Common myeloid progenitor, CD34-positive (primary cell): ENCODE data around the gene CYFIP2.
A peak's percentile ranks its signal among the peaks of the same experiment; 100 is the strongest.

Source experiments
- CTCF ChIA-PET: fragments of 350-600 bp; sonication (Branson Sonifier 250); formaldehyde crosslinking; loops from one replicate; lab custom pipeline; 2021; ENCODE audit warnings: antibody characterized with exemption; lab: Charles Lee
- POLR2A ChIA-PET: fragments of 350-600 bp; sonication (Branson Sonifier 250); formaldehyde crosslinking; loops from one replicate; lab custom pipeline; 2021; ENCODE audit warnings: antibody characterized with exemption; lab: Charles Lee
- DNase-seq, 3 donors: peaks; one replicate each; pipeline versions ENCODE4 v3.0.0 to v3.0.0-alpha.2; 2013
- H3K27ac ChIP-seq, 2 experiments: 1 replicate in 1 of 2; 2 replicates in 1 of 2; pipeline ENCODE4 v1.7.0; 2013; ENCODE audit warnings: inconsistent platforms in 2 of 2, low read length in 2 of 2, mild to moderate bottlenecking in 2 of 2, low read depth in 1 of 2, moderate library complexity in 1 of 2; ENCODE audit not compliant: severe bottlenecking in 2 of 2, insufficient read depth in 1 of 2, poor library complexity in 1 of 2
- H3K27me3 ChIP-seq, 5 experiments: replicated peaks in 2 of 5; 1 replicate in 3 of 5; 2 replicates in 2 of 5; pipeline versions ENCODE4 v1.6.1 to v1.7.0; 2013; ENCODE audit warnings: low read length in 4 of 5, mild to moderate bottlenecking in 2 of 5, moderate library complexity in 2 of 5, inconsistent platforms in 1 of 5; ENCODE audit not compliant: insufficient read depth in 5 of 5, control insufficient read depth in 4 of 5
- H3K36me3 ChIP-seq, 4 experiments: 1 replicate in 2 of 4; 2 replicates in 2 of 4; pipeline versions ENCODE4 v1.6.1 to v1.7.0; 2013; ENCODE audit warnings: low read length in 3 of 4, control low read depth in 1 of 4, mild to moderate bottlenecking in 1 of 4; ENCODE audit not compliant: control insufficient read depth in 4 of 4, insufficient read depth in 4 of 4
- H3K4me1 ChIP-seq, 4 experiments: 1 replicate in 3 of 4; 2 replicates in 1 of 4; pipeline versions ENCODE4 v1.6.1 to v1.7.1; 2013; ENCODE audit warnings: low read length in 3 of 4, mild to moderate bottlenecking in 3 of 4, control low read depth in 1 of 4, inconsistent platforms in 1 of 4, moderate library complexity in 1 of 4; ENCODE audit not compliant: control insufficient read depth in 4 of 4, insufficient read depth in 4 of 4; ENCODE audit errors: control extremely low read depth in 1 of 4
- H3K4me3 ChIP-seq, 7 experiments: 1 replicate in 4 of 7; 2 replicates in 3 of 7; pipeline versions ENCODE4 v1.5.1 to v1.7.0; 2013; ENCODE audit warnings: mild to moderate bottlenecking in 7 of 7, low read length in 6 of 7, moderate library complexity in 6 of 7, inconsistent platforms in 2 of 7, low read depth in 2 of 7, control low read depth in 1 of 7; ENCODE audit not compliant: insufficient read depth in 4 of 7, control insufficient read depth in 1 of 7; ENCODE audit errors: extremely low read depth in 1 of 7
- H3K9me3 ChIP-seq, 5 experiments: 1 replicate in 4 of 5; 2 replicates in 1 of 5; pipeline versions ENCODE4 v1.6.1 to v1.7.1; 2013; ENCODE audit warnings: low read length in 4 of 5, mild to moderate bottlenecking in 2 of 5, inconsistent platforms in 1 of 5, low read depth in 1 of 5, moderate library complexity in 1 of 5; ENCODE audit not compliant: control insufficient read depth in 4 of 5, insufficient read depth in 2 of 5; ENCODE audit errors: control extremely low read depth in 1 of 5
- WGBS: methylation state at CpG from one replicate; pipeline ENCODE4 v1.1.5; 2013; ENCODE audit not compliant: insufficient coverage; 5-methylcytosine and 5-hydroxymethylcytosine counted together

CYFIP2 gene

DNA sequence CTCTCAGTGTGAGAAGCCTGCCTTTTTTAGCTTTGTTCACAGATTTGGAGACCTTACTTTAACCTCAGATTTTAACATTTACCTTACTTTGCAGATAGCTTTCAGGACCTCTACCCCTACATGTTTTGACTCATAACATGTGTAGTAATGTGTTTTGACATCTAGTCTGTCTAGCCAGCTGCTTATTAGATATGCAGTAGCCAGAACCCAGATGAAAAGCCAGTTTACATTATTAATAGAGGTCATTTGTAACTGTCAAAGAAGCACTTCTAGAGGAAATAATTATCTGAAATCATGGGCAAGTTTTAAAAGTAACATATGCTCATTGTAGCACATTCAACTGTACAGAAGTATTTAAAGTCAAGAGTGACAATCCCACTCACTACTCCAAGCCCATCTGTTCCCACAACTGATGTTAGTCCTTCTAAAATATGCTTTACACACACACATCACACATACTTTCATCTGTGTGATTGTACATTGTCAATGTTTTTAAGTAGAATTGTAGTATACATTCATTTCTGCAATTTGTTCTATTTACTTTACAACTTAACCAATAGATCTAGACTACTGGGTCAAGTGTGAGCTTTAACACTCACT is 122.3 kb downstream of the CYFIP2 start:
- Histone ChIP-seq H3K4me3 (no peak overlapping the region), H3K4me1 (no peaks in the 10 kb centered on the region), H3K36me3 (peaks cover 23 to 78% (median 57%) of the 10 kb centered on the region in 4 experiments), H3K9me3 (no peaks in the 10 kb centered on the region), H3K27me3 (no peaks in the 10 kb centered on the region), H3K27ac (no peak overlapping the region)
- no peak for DNase-seq
- CTCF ChIA-PET, result interaction anchor here (1.4 kb wide), 1 partner anchor 11 kb away, joined by 4 read pairs; no protein-coding TSS in a partner anchor
- POLR2A ChIA-PET, result no interaction called here

DNA sequence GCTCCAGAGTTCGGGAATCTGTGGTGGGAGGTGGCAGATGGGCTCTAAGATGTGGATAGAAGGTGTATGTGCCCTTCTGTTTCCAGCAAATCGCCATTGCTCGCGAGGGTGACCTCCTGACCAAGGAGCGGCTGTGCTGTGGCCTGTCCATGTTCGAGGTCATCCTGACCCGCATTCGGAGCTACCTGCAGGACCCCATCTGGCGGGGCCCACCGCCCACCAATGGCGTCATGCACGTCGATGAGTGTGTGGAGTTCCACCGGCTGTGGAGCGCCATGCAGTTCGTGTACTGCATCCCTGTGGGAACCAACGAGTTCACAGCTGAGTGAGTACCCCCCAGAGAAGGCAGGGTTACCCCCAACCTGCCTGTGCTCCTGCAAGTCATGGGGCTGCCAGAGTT is 123.2 kb downstream of the CYFIP2 start:
- Histone ChIP-seq H3K27me3 (no peaks in the 10 kb centered on the region), H3K27ac (no peak overlapping the region), H3K9me3 (no peaks in the 10 kb centered on the region), H3K4me1 (no peaks in the 10 kb centered on the region), H3K4me3 (no peak overlapping the region), H3K36me3 (peaks cover 22 to 76% (median 54%) of the 10 kb centered on the region in 4 experiments)
- POLR2A ChIA-PET, result no interaction called here
- DNase-seq, result no peak
- 97% methylated on average over 15 of the region's 17 CpGs for WGBS
- CTCF ChIA-PET, result interaction anchor here (1.4 to 1.6 kb wide), 3 partner anchors 10 to 53 kb away, joined by 3 to 4 read pairs (median 3); no protein-coding TSS in a partner anchor

DNA sequence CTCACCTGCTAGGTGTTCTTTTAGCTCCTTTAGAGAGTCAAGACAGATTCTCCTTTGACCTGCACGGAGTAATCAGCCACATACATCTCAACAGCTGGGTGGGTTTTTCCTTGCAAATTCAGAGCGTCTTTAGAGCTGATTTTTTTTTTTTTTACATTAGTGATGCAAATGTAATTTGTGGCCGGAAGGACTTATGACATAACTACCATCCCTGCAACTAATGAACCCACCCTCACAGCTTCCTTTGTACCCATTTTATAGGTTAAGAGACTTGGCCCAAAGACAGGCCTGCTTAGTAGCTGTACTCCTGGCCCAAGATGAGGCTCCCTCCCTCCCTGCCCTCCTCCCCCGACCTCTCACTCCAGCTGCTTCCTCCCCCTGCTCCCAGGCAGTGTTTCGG is 124.2 kb downstream of the CYFIP2 start:
- Histone ChIP-seq H3K4me1 (no peaks in the 10 kb centered on the region), H3K36me3 (peaks cover 19 to 70% (median 50%) of the 10 kb centered on the region in 4 experiments), H3K27me3 (no peaks in the 10 kb centered on the region), H3K9me3 (no peaks in the 10 kb centered on the region), H3K27ac (no peak overlapping the region), H3K4me3 (no peak overlapping the region)
- ChIA-PET CTCF (interaction anchor here (1.5 to 1.6 kb wide), 2 partner anchors 41 to 54 kb away, joined by 3 read pairs; no protein-coding TSS in a partner anchor), POLR2A (no interaction called here)
- WGBS, result 88% methylated on average over 2 of the region's 5 CpGs
- no peak for DNase-seq

DNA sequence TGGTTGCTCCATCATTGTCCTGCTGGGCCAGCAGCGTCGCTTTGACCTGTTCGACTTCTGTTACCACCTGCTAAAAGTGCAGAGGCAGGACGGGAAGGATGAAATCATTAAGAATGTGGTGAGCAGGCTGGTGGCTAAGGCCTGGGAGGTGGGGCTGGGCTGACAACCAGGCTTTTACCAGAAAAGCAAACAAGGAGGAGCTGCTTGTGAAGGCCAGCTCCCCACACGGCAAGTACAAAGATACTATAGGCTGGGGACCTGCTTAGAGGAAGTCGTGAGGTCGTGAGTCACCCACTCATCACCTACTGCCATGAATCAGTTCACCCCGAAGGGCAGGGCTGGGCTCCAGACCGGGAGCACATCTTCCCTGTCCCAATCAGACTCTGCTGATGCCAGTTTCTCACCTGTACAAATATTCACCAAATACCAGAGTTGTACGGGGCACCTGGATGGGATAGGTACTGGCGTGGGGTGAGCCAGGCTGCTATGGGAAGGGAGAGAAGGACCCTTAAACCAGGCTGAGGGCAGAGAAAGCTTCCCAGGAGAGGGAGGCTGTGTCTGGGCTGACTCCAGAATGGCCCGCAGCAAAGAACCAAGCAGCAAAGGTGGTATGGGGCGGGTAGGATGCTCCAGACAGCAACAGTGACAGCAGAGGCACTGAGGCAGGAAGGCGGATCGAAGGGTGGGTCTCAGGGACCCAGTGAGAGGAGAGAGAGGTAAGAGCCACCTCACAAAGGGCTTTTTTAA is 124.8 kb downstream of the CYFIP2 start:
- H3K36me3 ChIP-seq, result peaks cover 16 to 64% (median 47%) of the 10 kb centered on the region in 4 experiments
- H3K4me1 ChIP-seq, result no peaks in the 10 kb centered on the region
- H3K27me3 ChIP-seq, result no peaks in the 10 kb centered on the region
- H3K27ac ChIP-seq, result no peak overlapping the region
- DNase-seq, result no peak
- H3K4me3 ChIP-seq, result no peak overlapping the region
- CTCF ChIA-PET, result interaction anchor here (1.6 kb wide), 1 partner anchor 55 kb away, joined by 3 read pairs; no protein-coding TSS in a partner anchor
- 93% methylated on average over 13 of the region's 15 CpGs for WGBS
- no peaks in the 10 kb centered on the region for H3K9me3 ChIP-seq
- POLR2A ChIA-PET, result no interaction called here

DNA sequence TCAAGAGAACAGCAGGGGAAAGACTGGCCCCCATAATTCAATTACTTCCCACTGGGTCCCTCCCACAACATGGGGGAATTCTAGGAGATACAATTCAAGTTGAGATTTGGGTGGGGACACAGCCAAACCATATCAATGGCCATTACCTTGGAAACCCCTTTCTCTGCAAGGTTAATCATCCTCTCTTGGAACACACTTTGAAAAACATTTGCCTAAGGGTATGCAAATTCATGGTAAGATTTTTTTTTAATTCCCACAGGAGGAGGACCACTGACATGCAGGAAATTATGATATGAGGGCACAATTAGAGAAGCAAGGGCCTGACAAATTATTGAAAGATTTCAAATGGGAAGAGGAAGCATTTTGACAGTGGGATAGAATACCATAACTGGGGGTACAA is 132.4 kb downstream of the CYFIP2 start:
- ChIA-PET POLR2A (no interaction called here), CTCF (interaction anchor here (1.6 kb wide), 1 partner anchor 10 kb away, joined by 4 read pairs; no protein-coding TSS in a partner anchor)
- Histone ChIP-seq H3K9me3 (peaks cover 0 to 5% (median 2%) of the 10 kb centered on the region in 5 experiments), H3K36me3 (peaks cover 0 to 9% (median 4%) of the 10 kb centered on the region in 4 experiments), H3K4me3 (no peak overlapping the region), H3K27ac (no peak overlapping the region), H3K4me1 (no peaks in the 10 kb centered on the region), H3K27me3 (no peaks in the 10 kb centered on the region)
- no peak for DNase-seq

DNA sequence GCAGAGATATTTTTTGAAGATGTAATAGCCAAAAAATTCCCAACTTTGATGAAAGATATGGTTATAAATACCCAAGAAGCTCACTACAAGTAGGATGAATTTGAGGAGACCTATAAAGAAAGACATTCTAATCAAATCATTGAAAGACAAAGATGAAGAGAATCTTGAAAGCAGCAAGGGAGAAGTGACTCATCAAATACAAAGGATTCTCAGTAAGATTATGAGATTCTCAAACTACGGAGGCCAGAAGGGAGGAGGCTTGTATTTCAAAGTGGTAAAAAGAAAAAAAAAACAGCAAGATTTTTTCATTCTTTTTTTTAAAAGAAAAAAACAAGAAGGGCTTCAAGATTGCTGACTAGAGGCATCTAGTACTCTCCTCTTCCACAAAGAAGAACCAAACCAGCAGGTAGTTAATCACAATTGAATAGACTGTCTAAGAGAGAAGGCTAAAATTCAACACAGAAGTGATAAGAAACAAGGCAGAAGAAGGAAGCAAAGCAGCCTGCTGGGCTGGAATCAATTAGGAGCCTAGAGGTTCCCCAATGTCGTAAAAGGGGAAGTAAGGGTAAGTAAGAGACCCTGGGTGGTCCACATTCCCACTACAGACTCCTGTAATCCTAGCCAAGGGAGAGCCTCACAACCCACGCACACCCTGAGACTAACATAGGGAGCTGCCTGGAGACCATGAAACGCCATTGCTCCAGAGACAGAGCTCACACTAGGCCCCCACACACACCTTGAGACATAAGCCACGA is 135.0 kb downstream of the CYFIP2 start:
- WGBS, result 100% methylated on average over 2 of the region's 5 CpGs
- peak in 2 of 3 donors; percentile 13 to 20 for DNase-seq

More for the DNA sequence above, 135.0 kb downstream of the CYFIP2 start:
- Histone ChIP-seq H3K27me3 (no peaks in the 10 kb centered on the region), H3K36me3 (no peaks in the 10 kb centered on the region), H3K4me3 (no peak overlapping the region), H3K27ac (no peak overlapping the region), H3K4me1 (no peaks in the 10 kb centered on the region), H3K9me3 (peaks cover 0 to 10% (median 3%) of the 10 kb centered on the region in 5 experiments)
- ChIA-PET POLR2A (interaction anchor here (0.6 kb wide), 1 partner anchor 600 kb away, joined by 3 read pairs; no protein-coding TSS in a partner anchor), CTCF (no interaction called here)
